Left ventricle myocardium inferior (tissue), 1 donor: Measurements from ENCODE around the gene RAB3GAP1. TPM values are rescaled to one million over a fixed set of nuclear protein-coding genes. Genes with fewer than 3 reads are reported as not detected.
A peak's percentile ranks its signal among the peaks of the same experiment; 100 is the strongest.

ENCODE experiments used
- DNase-seq: peaks from one replicate; pipeline ENCODE4 v3.0.0-alpha.2; 2020
- H3K27ac ChIP-seq: fragments of 200-600 bp; replicated peaks from 2 replicates; pipeline ENCODE4 v1.8.0; 2021
- H3K27me3 ChIP-seq: fragments of 200-600 bp; 2 replicates; pipeline ENCODE4 v1.8.0; 2021; ENCODE audit warnings: low read depth
- H3K36me3 ChIP-seq: fragments of 200-600 bp; 2 replicates; pipeline ENCODE4 v1.8.0; 2021
- H3K4me1 ChIP-seq: fragments of 200-600 bp; 2 replicates; pipeline ENCODE4 v1.8.0; 2021
- H3K4me3 ChIP-seq: fragments of 200-600 bp; 2 replicates; pipeline ENCODE4 v1.8.0; 2021; ENCODE audit warnings: mild to moderate bottlenecking, moderate library complexity
- H3K9me3 ChIP-seq: fragments of 200-600 bp; replicated peaks from 2 replicates; pipeline ENCODE4 v1.8.0; 2021
- CTCF ChIP-seq: fragments of 200-600 bp; IDR thresholded peaks from 2 replicates; pipeline ENCODE4 v1.8.0; 2021; ENCODE audit warnings: antibody characterized with exemption, mild to moderate bottlenecking, borderline replicate concordance
- intact Hi-C: fragments of 100-400 bp; cut with micrococcal nuclease; formaldehyde crosslinking; loops from one replicate; pipeline ENCODE4 v1.11.0; 2022
- total RNA-seq: library from RNA; stranded (reverse); fragmentation: NEBNext Ultra II Directional; extraction: Animal tissue kit (Norgen Biotek cat#: 25700); gene quantifications from one replicate; pipeline ENCODE4 v1.2.1, GENCODE V29; 2021
- donor health status: DM: no; HTN: yes; CAD: no; lungs with severe emphysema.

Gene RAB3GAP1
- total RNA-seq, 1 donor from 2014 or later, result 48.6 TPM

DNA sequence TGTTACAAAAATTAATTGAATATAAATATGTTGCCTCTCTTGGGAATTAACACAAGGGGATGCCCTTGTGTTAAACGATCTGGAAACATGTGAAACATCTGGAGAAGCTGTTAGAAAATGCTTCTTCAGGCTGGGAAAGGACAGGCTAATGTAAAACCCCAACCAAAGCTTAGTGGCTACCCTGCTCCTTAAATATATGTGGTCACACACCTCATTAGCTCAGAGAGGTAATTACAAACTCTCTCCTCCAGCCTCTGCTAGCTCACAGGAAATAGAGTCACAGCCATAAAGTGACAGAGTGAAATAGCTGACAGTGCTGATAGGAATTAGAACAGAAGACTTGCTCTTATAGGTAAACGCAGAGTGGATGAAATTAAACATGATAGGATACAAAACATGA lies 155.9 kb downstream of the RAB3GAP1 start:
- Histone ChIP-seq H3K4me3 (no peak overlapping the region), H3K36me3 (no peaks in the 10 kb centered on the region), H3K27me3 (no peaks in the 10 kb centered on the region), H3K9me3 (no peaks in the 10 kb centered on the region), H3K27ac (no peak overlapping the region), H3K4me1 (peaks cover 7% of the 10 kb centered on the region)
- TF ChIP-seq CTCF, result no peak
- intact Hi-C loops, result no loop called here
- no peak for DNase-seq

DNA sequence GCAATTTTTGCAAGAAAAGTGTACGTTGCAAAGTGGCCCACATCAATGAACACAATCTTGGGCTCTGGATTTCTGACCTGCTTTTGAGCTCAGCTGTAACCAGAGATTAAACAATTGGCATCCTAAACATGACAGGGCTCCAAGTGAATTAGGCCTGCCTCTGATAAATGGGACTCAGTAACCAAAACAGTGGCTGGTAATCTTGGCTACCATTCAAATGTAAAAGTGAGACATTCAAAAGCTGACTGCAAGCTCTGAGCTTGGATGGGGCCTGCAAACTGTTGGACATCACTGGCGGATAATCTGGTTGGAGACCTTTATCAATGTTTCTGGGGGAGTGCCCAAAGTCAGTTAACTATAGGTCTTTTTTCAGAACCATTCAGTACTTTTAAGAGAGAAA lies 160.7 kb downstream of the RAB3GAP1 start:
- no peak for TF ChIP-seq CTCF
- no peak for DNase-seq
- H3K4me1 ChIP-seq, result peaks cover 12% of the 10 kb centered on the region
- peaks cover 3% of the 10 kb centered on the region for H3K9me3 ChIP-seq
- intact Hi-C loops, result no loop called here
- peak overlapping the region; percentile 33 for H3K27ac ChIP-seq
- H3K36me3 ChIP-seq, result no peaks in the 10 kb centered on the region
- no peak overlapping the region for H3K4me3 ChIP-seq
- no peaks in the 10 kb centered on the region for H3K27me3 ChIP-seq

DNA sequence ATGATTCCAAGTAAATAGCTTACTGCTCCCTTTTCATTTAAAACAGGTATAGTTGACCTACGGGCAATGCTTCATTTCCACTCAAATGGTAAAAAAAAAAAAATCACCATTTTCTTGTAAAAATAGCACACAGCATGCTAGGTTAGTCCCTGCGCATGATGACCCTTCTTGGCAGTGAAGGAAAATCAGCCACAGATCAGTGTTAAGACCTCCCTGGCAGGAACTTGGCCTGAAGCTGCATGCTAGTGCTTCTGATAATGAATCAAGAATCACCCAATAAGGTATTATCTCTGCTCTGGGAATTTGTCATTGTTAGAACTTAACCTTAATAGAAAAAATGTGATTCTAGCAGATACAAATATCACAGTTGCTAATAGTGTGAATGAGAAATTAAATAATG lies 166.3 kb downstream of the RAB3GAP1 start:
- TF ChIP-seq CTCF, result no peak
- H3K27ac ChIP-seq, result no peak overlapping the region
- no peak for DNase-seq
- no peak overlapping the region for H3K4me3 ChIP-seq
- H3K4me1 ChIP-seq, result peaks cover 1% of the 10 kb centered on the region
- H3K36me3 ChIP-seq, result no peaks in the 10 kb centered on the region
- no peaks in the 10 kb centered on the region for H3K27me3 ChIP-seq
- intact Hi-C loops, result no loop called here
- peaks cover 3% of the 10 kb centered on the region for H3K9me3 ChIP-seq

GRCh38 chr2:135219226-135219625 lies 167.1 kb downstream of the RAB3GAP1 start:
- Histone ChIP-seq H3K9me3 (no peaks in the 10 kb centered on the region), H3K4me1 (no peaks in the 10 kb centered on the region), H3K4me3 (no peak overlapping the region), H3K27me3 (no peaks in the 10 kb centered on the region), H3K36me3 (no peaks in the 10 kb centered on the region), H3K27ac (no peak overlapping the region)
- TF ChIP-seq CTCF, result no peak
- intact Hi-C loops, result no loop called here
- DNase-seq, result no peak

Other genes starting within 250 kb of the RAB3GAP1 start
- gene ACMSD, start 213.7 kb upstream of the RAB3GAP1 start, total RNA-seq, result not detected
- gene CCNT2, start 133.5 kb upstream of the RAB3GAP1 start, total RNA-seq, result 16.9 TPM
- gene MAP3K19, start 4.8 kb upstream of the RAB3GAP1 start, total RNA-seq, result not detected